Measurements from ENCODE around the gene WBP2NL. TPM values are rescaled to one million over a fixed set of nuclear protein-coding genes. Genes with fewer than 3 reads are reported as not detected.
A peak's percentile ranks its signal among the peaks of the same experiment; 100 is the strongest.

The WBP2NL gene
- total and polyA plus RNA-seq, 5 experiments from 2014 or later, result 0.25 to 4.6 (median 1.4) TPM

- ATAC-seq (no peak), DNase-seq (no peak)
- Mint-ChIP-seq H3K4me1 (no peaks in the 10 kb centered on the region), H3K27me3 (peaks cover 4 to 30% (median 13%) of the 10 kb centered on the region in 5 donors), H3K27ac (no peak overlapping the region), H3K4me3 (no peak overlapping the region), H3K9me3 (peaks cover 0 to 14% (median 3%) of the 10 kb centered on the region in 9 donors), H3K36me3 (peaks cover 0 to 5% (median 0%) of the 10 kb centered on the region in 3 donors)
- POLR2A ChIA-PET, result no interaction called here
These were observed 17.5 kb downstream of the WBP2NL start for GRCh38 chr22:42016111-42016510.

DNA sequence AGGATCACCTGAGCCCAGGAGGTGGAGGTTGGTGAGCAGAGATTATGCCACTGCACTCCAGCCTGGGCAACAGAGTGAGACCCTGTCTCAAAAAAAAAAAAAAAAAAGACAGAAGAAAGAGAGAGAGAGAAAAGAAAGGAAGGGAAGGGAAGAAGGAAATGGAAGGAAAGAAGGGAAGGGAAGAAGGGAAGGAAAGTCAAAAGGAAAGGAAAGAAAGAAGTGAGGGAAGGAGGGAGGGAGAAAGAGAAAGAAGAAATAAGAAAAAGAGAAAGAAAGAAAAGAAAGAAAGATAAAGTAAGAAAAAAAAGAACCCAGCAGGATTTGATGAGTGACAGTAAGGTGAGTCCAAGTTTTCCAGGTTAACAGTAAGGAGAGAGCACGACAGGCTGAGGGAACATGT lies 19.6 kb downstream of the WBP2NL start:
- peak overlapping the region in 1 of 10 donors; percentile 29 for H3K27ac Mint-ChIP-seq
- POLR2A ChIA-PET, result no interaction called here

DNA sequence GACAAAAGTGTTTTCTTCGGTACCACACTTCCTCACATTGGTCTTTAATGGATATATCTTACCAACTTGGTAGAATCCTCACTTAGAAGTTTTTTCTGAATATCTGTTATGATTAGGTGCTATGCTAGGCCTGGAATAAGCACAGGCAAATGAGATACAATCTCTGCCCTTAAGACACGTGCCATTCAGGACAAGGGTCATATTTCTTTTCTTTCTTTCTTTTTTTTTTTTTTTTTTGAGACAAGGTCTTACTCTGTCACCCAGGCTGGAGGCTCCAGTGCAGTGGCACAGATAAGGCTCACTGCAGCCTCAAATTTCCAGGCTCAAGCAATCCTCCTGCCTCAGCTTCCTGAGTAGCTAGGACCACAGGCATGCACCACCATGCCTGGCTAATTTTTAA lies 23.0 kb downstream of the WBP2NL start:
- Mint-ChIP-seq H3K9me3 (no peaks in the 10 kb centered on the region), H3K27ac (no peak overlapping the region), H3K4me1 (peaks cover 0 to 14% (median 4%) of the 10 kb centered on the region in 4 donors), H3K36me3 (no peaks in the 10 kb centered on the region), H3K4me3 (no peak overlapping the region), H3K27me3 (peaks cover 4 to 18% (median 9%) of the 10 kb centered on the region in 5 donors)
- DNase-seq (no peak), ATAC-seq (no peak)
- POLR2A ChIA-PET, result no interaction called here

More for the DNA sequence above, 19.6 kb downstream of the WBP2NL start:
- Mint-ChIP-seq H3K4me1 (peaks cover 0 to 9% (median 4%) of the 10 kb centered on the region in 4 donors), H3K36me3 (peaks cover 0 to 2% (median 0%) of the 10 kb centered on the region in 3 donors), H3K4me3 (no peak overlapping the region), H3K9me3 (peaks cover 0 to 3% (median 0%) of the 10 kb centered on the region in 9 donors), H3K27me3 (peaks cover 4 to 30% (median 13%) of the 10 kb centered on the region in 5 donors)
- ATAC-seq (no peak), DNase-seq (no peak)

DNA sequence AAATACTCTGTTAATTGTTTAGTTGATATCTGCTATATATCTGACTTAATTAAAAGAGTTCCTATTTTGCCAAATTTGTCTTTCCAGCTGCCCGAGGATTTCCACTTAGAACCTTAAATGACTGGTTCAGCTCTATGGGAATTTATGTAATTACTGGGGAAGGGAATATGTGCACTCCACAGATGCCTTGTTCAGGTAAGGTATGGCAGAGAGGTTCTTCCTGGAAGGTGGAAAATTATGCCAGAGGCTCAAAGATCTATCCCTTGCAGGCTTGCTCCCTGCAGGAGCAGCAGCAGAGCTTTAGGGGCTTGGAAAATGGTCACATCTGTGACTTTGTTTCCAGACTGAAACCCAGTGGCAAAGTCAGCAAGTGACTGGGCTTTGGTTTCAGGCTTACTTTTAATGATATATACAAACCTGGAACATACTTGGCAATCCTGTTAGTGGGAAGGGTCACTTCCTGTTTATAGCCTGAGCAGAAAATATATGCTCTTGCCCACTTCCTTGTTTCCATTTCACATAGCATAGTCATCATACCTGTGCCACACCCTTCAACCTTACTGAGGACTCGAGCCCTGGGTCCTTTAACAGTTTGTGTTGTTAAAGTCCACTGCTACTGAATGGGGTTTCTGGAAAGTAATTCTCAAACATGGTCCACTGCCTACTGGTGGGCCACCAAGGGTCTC lies 23.7 kb downstream of the WBP2NL start:
- DNase-seq, result no peak
- H3K27me3 Mint-ChIP-seq, result peaks cover under 1 to 10% (median 3%) of the 10 kb centered on the region in 5 donors
- POLR2A ChIA-PET, result no interaction called here

DNA sequence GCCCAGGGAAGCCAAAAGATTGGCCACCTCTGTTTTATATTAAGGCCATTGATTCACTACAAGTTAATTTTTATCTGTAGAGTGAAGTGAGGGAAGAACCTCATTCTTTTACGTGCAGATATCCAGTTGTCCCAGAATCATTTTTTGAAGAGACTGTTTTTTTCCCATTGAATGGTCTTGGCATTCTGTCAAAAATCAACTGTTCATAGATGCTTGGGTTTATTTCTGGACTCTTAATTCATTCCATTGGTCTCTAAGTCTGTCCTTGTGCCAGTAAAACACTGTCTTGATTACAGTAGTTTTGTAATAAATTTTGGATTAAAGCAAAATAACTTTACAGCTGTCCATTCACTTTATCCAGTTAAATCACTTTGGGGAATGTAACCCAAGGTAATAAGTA lies 26.8 kb downstream of the WBP2NL start:
- ATAC-seq, result no peak
- no peaks in the 10 kb centered on the region for H3K27me3 Mint-ChIP-seq
- POLR2A ChIA-PET, result interaction anchor here (0.6 kb wide), 1 partner anchor 36 kb away, joined by 6 read pairs; no protein-coding TSS in a partner anchor
- peaks cover 0 to 2% (median 0%) of the 10 kb centered on the region in 3 donors for H3K36me3 Mint-ChIP-seq
- peaks cover 0 to 14% (median 4%) of the 10 kb centered on the region in 4 donors for H3K4me1 Mint-ChIP-seq
- no peak overlapping the region for H3K4me3 Mint-ChIP-seq
- no peak for DNase-seq
- H3K27ac Mint-ChIP-seq, result no peak overlapping the region
- no peaks in the 10 kb centered on the region for H3K9me3 Mint-ChIP-seq

More for the DNA sequence above, 23.7 kb downstream of the WBP2NL start:
- ATAC-seq, result no peak
- no peak overlapping the region for H3K4me3 Mint-ChIP-seq
- peaks cover 0 to 14% (median 4%) of the 10 kb centered on the region in 4 donors for H3K4me1 Mint-ChIP-seq
- peak overlapping the region in 3 of 10 donors; percentile 16 to 65 (median 63) for H3K27ac Mint-ChIP-seq
- H3K36me3 Mint-ChIP-seq, result no peaks in the 10 kb centered on the region
- H3K9me3 Mint-ChIP-seq, result no peaks in the 10 kb centered on the region

DNA sequence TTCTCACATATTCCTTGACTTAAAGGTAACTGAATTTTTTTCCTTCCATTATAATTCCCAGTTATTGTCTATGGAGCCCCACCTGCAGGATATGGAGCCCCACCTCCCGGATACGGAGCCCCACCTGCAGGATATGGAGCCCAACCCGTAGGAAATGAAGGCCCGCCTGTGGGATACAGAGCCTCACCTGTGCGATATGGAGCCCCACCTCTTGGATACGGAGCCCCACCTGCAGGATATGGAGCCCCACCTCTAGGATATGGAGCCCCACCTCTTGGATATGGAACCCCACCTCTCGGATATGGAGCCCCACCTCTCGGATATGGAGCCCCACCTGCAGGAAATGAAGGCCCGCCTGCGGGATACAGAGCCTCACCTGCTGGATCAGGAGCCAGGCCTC lies 28.1 kb downstream of the WBP2NL start:
- H3K4me1 Mint-ChIP-seq, result peaks cover 0 to 17% (median 4%) of the 10 kb centered on the region in 4 donors
- POLR2A ChIA-PET, result no interaction called here

DNA sequence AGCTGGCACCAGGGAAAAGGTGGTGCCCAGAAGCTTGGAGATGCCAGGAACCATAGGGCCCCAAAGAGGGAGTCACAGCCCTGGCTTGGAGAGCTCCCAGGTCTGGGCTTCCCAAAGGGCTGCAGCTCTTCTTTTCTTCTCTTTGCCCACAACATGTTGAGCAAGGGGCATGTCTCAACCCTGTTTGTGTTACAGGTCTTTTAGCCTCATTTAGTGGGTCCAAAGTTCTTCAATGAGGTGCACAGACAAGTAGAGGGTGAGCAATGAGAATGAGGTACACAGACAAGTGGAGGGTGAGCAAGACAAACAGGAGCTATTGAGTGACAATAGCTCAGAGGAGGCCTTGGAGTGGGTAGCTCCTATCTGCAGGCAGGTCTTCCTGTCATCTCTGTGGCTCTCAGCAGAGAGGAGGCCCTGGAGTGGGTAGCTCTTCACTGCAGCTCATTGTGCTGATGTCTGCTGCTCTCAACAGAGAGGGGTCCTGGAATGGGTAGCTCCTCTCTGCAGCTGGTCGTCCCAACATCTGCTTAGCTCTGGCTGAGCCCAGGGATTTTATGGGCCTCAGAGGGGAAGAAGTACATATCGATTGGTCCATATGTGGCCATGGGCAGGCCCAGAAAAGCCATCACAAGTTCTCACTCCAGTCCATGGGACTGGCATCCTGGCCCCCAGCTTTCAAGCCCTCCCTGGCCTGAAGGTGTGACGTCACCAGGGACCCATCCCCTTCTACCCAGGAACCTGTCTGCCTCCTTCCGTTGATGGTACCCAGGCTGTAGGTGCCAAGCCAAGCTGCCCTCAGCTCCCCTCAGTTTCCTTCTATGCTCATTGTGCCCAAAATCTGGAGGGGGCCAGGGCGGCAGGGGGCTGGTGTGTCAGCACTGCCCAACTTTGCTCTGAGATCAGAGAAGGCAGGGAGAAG lies 34.9 kb downstream of the WBP2NL start:
- H3K9me3 Mint-ChIP-seq, result peaks cover 2 to 29% (median 10%) of the 10 kb centered on the region in 9 donors
- POLR2A ChIA-PET, result interaction anchor here (0.6 kb wide), 1 partner anchor 9 kb away, joined by 3 read pairs; no protein-coding TSS in a partner anchor
- no peak overlapping the region for H3K4me3 Mint-ChIP-seq
- H3K27ac Mint-ChIP-seq, result peak overlapping the region in 1 of 10 donors; percentile 63
- no peak for ATAC-seq
- peaks cover 0 to 7% (median 0%) of the 10 kb centered on the region in 4 donors for H3K4me1 Mint-ChIP-seq
- H3K36me3 Mint-ChIP-seq, result peaks cover 4 to 20% (median 5%) of the 10 kb centered on the region in 3 donors
- no peak for DNase-seq
- no peaks in the 10 kb centered on the region for H3K27me3 Mint-ChIP-seq

More for the DNA sequence above, 28.1 kb downstream of the WBP2NL start:
- H3K27me3 Mint-ChIP-seq, result no peaks in the 10 kb centered on the region
- no peak overlapping the region for H3K27ac Mint-ChIP-seq
- peaks cover 0 to 4% (median 4%) of the 10 kb centered on the region in 3 donors for H3K36me3 Mint-ChIP-seq
- no peak overlapping the region for H3K4me3 Mint-ChIP-seq
- no peak for DNase-seq
- H3K9me3 Mint-ChIP-seq, result no peaks in the 10 kb centered on the region
- no peak for ATAC-seq

- Mint-ChIP-seq H3K4me3 (no peak overlapping the region), H3K27ac (no peak overlapping the region), H3K9me3 (peaks cover 2 to 29% (median 10%) of the 10 kb centered on the region in 9 donors), H3K36me3 (peaks cover 4 to 20% (median 5%) of the 10 kb centered on the region in 3 donors), H3K4me1 (peaks cover 0 to 10% (median 0%) of the 10 kb centered on the region in 4 donors), H3K27me3 (no peaks in the 10 kb centered on the region)
- DNase-seq, result no peak
- POLR2A ChIA-PET, result no interaction called here
- ATAC-seq, result no peak
These were observed 36.7 kb downstream of the WBP2NL start for GRCh38 chr22:42035256-42035655.

DNA sequence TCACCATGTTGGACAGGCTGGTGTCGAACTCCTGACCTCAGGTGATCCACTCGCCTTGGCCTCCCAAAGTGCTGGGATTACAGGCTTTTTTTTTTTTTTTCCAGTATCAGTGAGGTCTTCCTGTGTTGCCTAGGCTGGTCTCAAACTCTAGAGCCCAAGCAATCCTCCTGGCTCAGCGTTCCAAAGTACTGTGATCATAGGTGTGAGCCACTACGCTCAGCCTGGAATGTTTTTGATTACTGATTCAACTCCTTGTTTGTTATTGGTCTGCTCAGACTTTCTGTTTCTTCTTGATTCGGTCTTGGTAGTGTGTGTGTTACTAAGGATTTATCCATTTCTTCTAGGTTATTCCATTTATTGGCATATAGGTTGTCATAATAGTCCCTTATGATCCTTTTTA lies 40.7 kb downstream of the WBP2NL start:
- H3K4me3 Mint-ChIP-seq, result no peak overlapping the region
- H3K27ac Mint-ChIP-seq, result no peak overlapping the region
- no peak for ATAC-seq
- H3K36me3 Mint-ChIP-seq, result peaks cover 2 to 26% (median 23%) of the 10 kb centered on the region in 3 donors
- no peak for DNase-seq
- POLR2A ChIA-PET, result no interaction called here
- peaks cover 0 to 2% (median 0%) of the 10 kb centered on the region in 5 donors for H3K27me3 Mint-ChIP-seq
- H3K4me1 Mint-ChIP-seq, result peaks cover 0 to 7% (median under 1%) of the 10 kb centered on the region in 4 donors
- H3K9me3 Mint-ChIP-seq, result peaks cover 6 to 34% (median 22%) of the 10 kb centered on the region in 9 donors

DNA sequence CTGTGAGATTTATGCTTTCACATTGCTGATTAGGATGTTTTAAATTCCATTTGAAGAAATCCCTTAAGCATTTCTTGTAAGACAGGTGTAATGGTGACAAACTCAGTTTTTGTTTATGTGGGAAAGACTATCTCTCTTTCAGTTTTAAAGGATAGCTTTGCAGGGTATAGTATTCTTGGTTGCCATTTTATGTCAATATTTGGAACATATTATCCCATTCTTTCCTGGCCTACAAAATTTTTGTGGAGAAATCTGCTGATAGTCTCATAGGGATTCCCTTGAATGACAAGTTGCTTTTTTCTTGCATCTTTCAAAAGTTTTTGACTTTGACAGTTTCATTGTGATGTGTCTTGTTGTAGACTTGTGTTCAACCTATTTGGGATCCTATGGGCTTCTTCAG lies 43.2 kb downstream of the WBP2NL start:
- Mint-ChIP-seq H3K4me3 (no peak overlapping the region), H3K36me3 (peaks cover 0 to 23% (median 20%) of the 10 kb centered on the region in 3 donors), H3K27me3 (peaks cover 0 to 2% (median 0%) of the 10 kb centered on the region in 5 donors), H3K4me1 (peaks cover 0 to 7% (median under 1%) of the 10 kb centered on the region in 4 donors), H3K27ac (no peak overlapping the region), H3K9me3 (peaks cover 6 to 22% (median 17%) of the 10 kb centered on the region in 9 donors)
- DNase-seq (no peak), ATAC-seq (no peak)
- POLR2A ChIA-PET, result no interaction called here

- no peaks in the 10 kb centered on the region for H3K27me3 Mint-ChIP-seq
- H3K9me3 Mint-ChIP-seq, result peaks cover 0 to under 1% (median 0%) of the 10 kb centered on the region in 9 donors
- H3K4me3 Mint-ChIP-seq, result no peak overlapping the region
- ATAC-seq, result no peak
- H3K4me1 Mint-ChIP-seq, result no peaks in the 10 kb centered on the region
- POLR2A ChIA-PET, result no interaction called here
- no peaks in the 10 kb centered on the region for H3K36me3 Mint-ChIP-seq
- no peak overlapping the region for H3K27ac Mint-ChIP-seq
- no peak for DNase-seq
These were observed 52.1 kb downstream of the WBP2NL start for GRCh38 chr22:42050641-42051180.

GRCh38 chr22:42052765-42053164 lies 54.2 kb downstream of the WBP2NL start:
- DNase-seq (no peak), ATAC-seq (no peak)
- Mint-ChIP-seq H3K36me3 (peaks cover 5 to 12% (median 10%) of the 10 kb centered on the region in 3 donors), H3K27me3 (no peaks in the 10 kb centered on the region), H3K27ac (peak overlapping the region in 1 of 10 donors; percentile 40), H3K4me3 (no peak overlapping the region), H3K9me3 (peaks cover 6 to 20% (median 12%) of the 10 kb centered on the region in 9 donors), H3K4me1 (no peaks in the 10 kb centered on the region)
- POLR2A ChIA-PET, result no interaction called here
